Neural crest cell (in vitro differentiated cells): ENCODE data around the gene KIF22. TPM values are rescaled to one million over a fixed set of nuclear protein-coding genes. Genes with fewer than 3 reads are reported as not detected.

Experiments
- DNase-seq: peaks from one replicate; pipeline ENCODE4 v3.0.0; 2021; ENCODE audit warnings: low read depth, mixed read lengths, low spot score
- H3K27ac Mint-ChIP-seq: one replicate; pipeline ENCODE4 v1.8.0; 2021; ENCODE audit warnings: mild to moderate bottlenecking, mixed read lengths; ENCODE audit not compliant: unreplicated experiment
- H3K27me3 Mint-ChIP-seq: 2 replicates; pipeline ENCODE4 v1.8.0; 2021; ENCODE audit warnings: low read depth, mild to moderate bottlenecking, mixed read lengths
- H3K36me3 Mint-ChIP-seq: 2 replicates; pipeline ENCODE4 v1.8.0; 2021; ENCODE audit warnings: low read depth, mild to moderate bottlenecking, mixed read lengths
- H3K4me1 Mint-ChIP-seq: 2 replicates; pipeline ENCODE4 v1.8.0; 2021; ENCODE audit warnings: mixed read lengths
- H3K4me3 Mint-ChIP-seq: one replicate; pipeline ENCODE4 v1.8.0; 2021; ENCODE audit warnings: mild to moderate bottlenecking, mixed read lengths
- H3K9me3 Mint-ChIP-seq: 2 replicates; pipeline ENCODE4 v1.8.0; 2021; ENCODE audit warnings: mixed read lengths
- CTCF ChIP-seq: fragments of 200-600 bp; sonication (generic); conservative IDR thresholded peaks from 2 replicates; pipeline ENCODE4 v1.5.0; 2021; ENCODE audit warnings: antibody characterized with exemption, mild to moderate bottlenecking
- total RNA-seq: library from RNA; stranded (reverse); gene quantifications from 2 replicates; pipeline ENCODE4 v1.2.1, GENCODE V29; 2021

KIF22 gene
- total RNA-seq, 1 donor from 2014 or later, result 173 TPM

- no peaks in the 10 kb centered on the region for H3K27me3 Mint-ChIP-seq
- no peaks in the 10 kb centered on the region for H3K36me3 Mint-ChIP-seq
- peak overlapping the region; percentile 62 for H3K27ac Mint-ChIP-seq
- DNase-seq, result no peak
- no peak overlapping the region for H3K4me3 Mint-ChIP-seq
- TF ChIP-seq CTCF, result no peak
- H3K4me1 Mint-ChIP-seq, result no peaks in the 10 kb centered on the region
- H3K9me3 Mint-ChIP-seq, result no peaks in the 10 kb centered on the region
Observed at GRCh38 chr16:29763326-29763725, 27.2 kb upstream of the KIF22 start.

GRCh38 chr16:29765167-29766032, 25.2 kb upstream of the KIF22 start:
- Mint-ChIP-seq H3K36me3 (no peaks in the 10 kb centered on the region), H3K9me3 (no peaks in the 10 kb centered on the region), H3K4me1 (no peaks in the 10 kb centered on the region), H3K4me3 (no peak overlapping the region), H3K27ac (peak overlapping the region; percentile 29), H3K27me3 (no peaks in the 10 kb centered on the region)
- no peak for TF ChIP-seq CTCF
- DNase-seq, result no peak

- no peaks in the 10 kb centered on the region for H3K9me3 Mint-ChIP-seq
- no peaks in the 10 kb centered on the region for H3K4me1 Mint-ChIP-seq
- no peaks in the 10 kb centered on the region for H3K27me3 Mint-ChIP-seq
- no peaks in the 10 kb centered on the region for H3K36me3 Mint-ChIP-seq
- DNase-seq, result no peak
- TF ChIP-seq CTCF, result no peak
- no peak overlapping the region for H3K4me3 Mint-ChIP-seq
- no peak overlapping the region for H3K27ac Mint-ChIP-seq
Observed at GRCh38 chr16:29766571-29766970, 24.0 kb upstream of the KIF22 start.

- H3K27ac Mint-ChIP-seq, result no peak overlapping the region
- H3K4me3 Mint-ChIP-seq, result no peak overlapping the region
- no peaks in the 10 kb centered on the region for H3K9me3 Mint-ChIP-seq
- H3K36me3 Mint-ChIP-seq, result no peaks in the 10 kb centered on the region
- no peaks in the 10 kb centered on the region for H3K4me1 Mint-ChIP-seq
- DNase-seq, result no peak
- H3K27me3 Mint-ChIP-seq, result no peaks in the 10 kb centered on the region
- no peak for TF ChIP-seq CTCF
Observed at GRCh38 chr16:29767062-29767461, 23.5 kb upstream of the KIF22 start.

- Mint-ChIP-seq H3K4me3 (no peak overlapping the region), H3K27me3 (no peaks in the 10 kb centered on the region), H3K9me3 (no peaks in the 10 kb centered on the region), H3K36me3 (no peaks in the 10 kb centered on the region), H3K4me1 (no peaks in the 10 kb centered on the region), H3K27ac (no peak overlapping the region)
- TF ChIP-seq CTCF, result no peak
- DNase-seq, result no peak
Observed at GRCh38 chr16:29769507-29769906, 21.0 kb upstream of the KIF22 start.
